NCI-H526 (cell line): Measurements from ENCODE around the gene SHH.
"Not testable (repeated sequence)": the region's sequence is repeated elsewhere in the genome, so short reads cannot be mapped to it uniquely, and the experiment has no call there.

ENCODE experiments used
- DNase-seq, 2 experiments: peaks; one replicate each; lab custom pipeline; 2025; lab: John Stamatoyannopoulos, UW

SHH gene

GRCh38 chr7:155819186-155819585 lies 6.9 kb upstream of the SHH start:
- no peak for DNase-seq

GRCh38 chr7:155818820-155819168 lies 6.5 kb upstream of the SHH start:
- no peak for DNase-seq

- no peak for DNase-seq
These were observed 6.0 kb upstream of the SHH start for GRCh38 chr7:155818154-155818819.

GRCh38 chr7:155817515-155817914 lies 5.3 kb upstream of the SHH start:
- DNase-seq = not testable (repeated sequence)

GRCh38 chr7:155816996-155817395 lies 4.7 kb upstream of the SHH start:
- DNase-seq = no peak

GRCh38 chr7:155816192-155816508 lies 3.9 kb upstream of the SHH start:
- DNase-seq = no peak

- DNase-seq = peak; percentile 34 to 85
These were observed 3.3 kb upstream of the SHH start for GRCh38 chr7:155815332-155816191.

- DNase-seq = no peak
These were observed 2.3 kb upstream of the SHH start for GRCh38 chr7:155814316-155815276.

- DNase-seq = no peak
These were observed 1.5 kb upstream of the SHH start for GRCh38 chr7:155813546-155814315.

GRCh38 chr7:155813125-155813524 lies 862 bp upstream of the SHH start:
- DNase-seq = no peak

- peak in 1 of 2 experiments; percentile 49 for DNase-seq
These were observed 736 bp downstream of the SHH start for GRCh38 chr7:155811560-155811894.

GRCh38 chr7:155810770-155811559 lies 1.3 kb downstream of the SHH start:
- DNase-seq = peak in 1 of 2 experiments; percentile 48

GRCh38 chr7:155809947-155810769 lies 2.1 kb downstream of the SHH start:
- DNase-seq = peak in 1 of 2 experiments; percentile 52

GRCh38 chr7:155809332-155809946 lies 2.8 kb downstream of the SHH start:
- DNase-seq = no peak

- peak in 1 of 2 experiments; percentile 82 for DNase-seq
These were observed 3.5 kb downstream of the SHH start for GRCh38 chr7:155808549-155809331.

- DNase-seq = no peak
These were observed 4.3 kb downstream of the SHH start for GRCh38 chr7:155807789-155808548.

GRCh38 chr7:155807065-155807671 lies 5.1 kb downstream of the SHH start:
- no peak for DNase-seq
